EH (cell line): ENCODE results near the gene EFHD2.
"Not testable (repeated sequence)": the region's sequence is repeated elsewhere in the genome, so short reads cannot be mapped to it uniquely, and the experiment has no call there.

Experiments used
- DNase-seq: peaks from one replicate; pipeline ENCODE4 v3.0.0-alpha.2; 2015; ENCODE audit warnings: low read depth

EFHD2 gene, protein sequence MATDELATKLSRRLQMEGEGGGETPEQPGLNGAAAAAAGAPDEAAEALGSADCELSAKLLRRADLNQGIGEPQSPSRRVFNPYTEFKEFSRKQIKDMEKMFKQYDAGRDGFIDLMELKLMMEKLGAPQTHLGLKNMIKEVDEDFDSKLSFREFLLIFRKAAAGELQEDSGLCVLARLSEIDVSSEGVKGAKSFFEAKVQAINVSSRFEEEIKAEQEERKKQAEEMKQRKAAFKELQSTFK

DNA sequence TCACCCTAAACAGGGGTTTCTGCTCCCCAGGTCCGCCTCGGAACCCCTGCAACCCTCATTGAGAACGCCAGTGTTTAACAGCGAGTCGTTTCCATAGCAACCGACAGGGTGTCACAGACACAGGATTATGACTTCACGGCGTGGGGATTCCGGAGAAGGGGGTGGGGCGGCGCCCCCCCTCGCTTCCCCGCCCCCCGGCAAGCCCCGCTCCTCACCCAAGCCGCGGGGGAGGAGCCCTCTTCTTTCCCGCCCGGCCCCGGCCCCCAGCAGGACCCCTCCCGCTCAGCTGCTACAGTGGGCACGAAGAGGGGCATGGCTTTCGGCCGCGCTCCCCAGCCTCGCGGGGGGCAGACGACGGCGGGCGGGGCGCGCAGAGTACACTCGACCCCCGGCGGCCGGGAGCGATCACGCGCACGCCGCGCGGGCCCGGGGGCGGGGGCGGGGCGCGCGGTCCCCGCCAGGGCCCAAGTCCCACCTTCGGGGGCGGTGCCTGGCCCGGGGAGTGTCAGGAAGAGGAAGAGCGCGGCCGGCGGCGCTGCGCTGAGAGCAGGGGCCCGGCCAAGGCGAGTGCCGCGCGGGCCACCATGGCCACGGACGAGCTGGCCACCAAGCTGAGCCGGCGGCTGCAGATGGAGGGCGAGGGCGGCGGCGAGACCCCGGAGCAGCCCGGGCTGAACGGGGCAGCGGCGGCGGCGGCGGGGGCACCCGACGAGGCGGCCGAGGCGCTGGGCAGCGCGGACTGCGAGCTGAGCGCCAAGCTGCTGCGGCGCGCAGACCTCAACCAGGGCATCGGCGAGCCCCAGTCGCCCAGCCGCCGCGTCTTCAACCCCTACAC is at the start of gene EFHD2:
EFHD2 (plus strand) TSS at position 501 of the 835 bp plus-strand sequence; CDS start at position 585, 84 bp downstream.
- peak; percentile 79 for DNase-seq

DNA sequence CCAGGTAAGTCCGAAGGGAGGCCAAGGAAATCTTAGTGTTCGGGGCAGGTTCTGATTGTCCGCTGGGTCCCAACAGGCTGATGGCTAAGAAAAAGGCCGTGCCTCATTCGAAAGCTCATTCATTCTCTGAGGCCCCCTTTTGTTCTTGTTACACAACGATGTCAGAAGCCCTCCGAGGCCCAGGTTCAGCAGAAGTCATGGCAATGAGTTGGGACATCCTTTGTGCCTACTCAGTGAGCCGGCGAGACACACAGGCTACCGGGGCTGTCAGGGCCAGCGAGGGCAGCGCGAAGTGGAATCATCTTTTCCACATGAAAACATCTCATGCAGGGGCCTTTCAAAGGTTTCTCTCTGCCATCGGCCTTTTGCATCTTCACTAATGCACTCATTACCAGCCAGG is 49.0 kb upstream of the EFHD2 start:
- no peak for DNase-seq

DNA sequence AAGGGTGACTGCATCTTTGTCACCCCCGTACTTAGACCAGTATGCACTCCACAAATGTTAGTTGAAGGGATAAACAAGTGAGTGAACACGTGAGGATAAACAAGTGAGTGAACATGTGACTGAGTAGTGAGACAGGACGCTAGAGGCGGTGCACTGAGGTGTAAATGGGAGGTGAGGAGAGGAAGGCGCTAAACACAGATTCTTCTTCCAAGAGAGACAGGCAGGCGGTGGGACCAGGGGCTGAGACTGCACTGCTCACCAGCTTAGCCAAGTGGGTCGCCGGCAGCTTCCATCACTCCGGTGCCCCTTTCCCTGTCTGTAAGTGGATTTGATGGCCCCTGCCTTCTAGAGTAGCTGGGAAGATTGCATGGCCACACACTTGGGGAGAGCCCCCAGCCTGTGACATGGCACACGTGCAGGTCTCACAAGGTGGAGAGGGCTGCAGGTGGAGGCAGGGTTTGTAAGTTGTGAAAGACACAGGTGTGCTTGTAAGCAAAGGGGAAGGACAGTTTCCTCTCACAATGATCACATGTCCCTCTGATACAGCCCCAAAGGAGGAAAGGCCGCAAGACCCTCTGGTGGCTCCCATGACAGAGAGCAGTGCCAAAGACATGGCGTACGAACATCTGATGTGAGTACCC is 47.5 kb upstream of the EFHD2 start:
- DNase-seq, result no peak

DNA sequence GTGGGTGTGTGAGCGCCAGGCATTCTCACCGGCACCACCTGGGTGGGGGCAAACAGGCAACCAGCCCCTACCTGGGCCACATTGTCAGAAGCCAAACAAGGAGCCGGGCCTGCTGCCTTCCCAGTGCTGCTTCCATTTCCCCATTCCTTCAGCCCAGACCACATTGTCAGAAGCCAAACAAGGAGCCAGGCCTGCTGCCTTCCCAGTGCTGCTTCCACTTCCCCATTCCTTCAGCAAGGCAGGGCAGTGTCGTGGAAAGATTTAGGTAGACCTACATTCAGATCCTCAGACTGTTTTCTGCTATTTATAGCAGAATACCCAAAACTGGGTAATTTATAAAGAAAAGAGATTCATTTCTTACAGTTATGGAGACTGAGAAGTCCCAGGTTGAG is 47.0 kb upstream of the EFHD2 start:
- DNase-seq, result no peak

DNA sequence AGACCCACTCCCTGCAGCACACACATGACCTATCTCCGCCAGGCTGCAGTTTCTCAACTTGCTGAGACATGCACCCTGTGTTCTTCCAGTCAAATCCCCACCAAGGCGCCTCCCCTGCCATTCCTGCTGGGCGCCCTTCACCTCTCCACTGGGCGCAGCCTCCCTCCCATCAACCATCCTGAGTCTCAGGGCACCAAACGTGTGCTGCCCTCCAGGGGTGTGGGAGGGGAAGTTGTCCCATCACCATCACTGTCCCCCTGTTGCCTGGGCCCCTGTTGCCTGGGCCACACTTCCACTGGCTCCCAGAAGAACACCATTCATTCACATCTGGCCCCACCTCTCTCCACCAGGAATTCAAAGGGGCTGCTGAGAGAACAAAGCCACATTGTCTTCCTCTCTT is 44.9 kb upstream of the EFHD2 start:
- DNase-seq, result no peak

DNA sequence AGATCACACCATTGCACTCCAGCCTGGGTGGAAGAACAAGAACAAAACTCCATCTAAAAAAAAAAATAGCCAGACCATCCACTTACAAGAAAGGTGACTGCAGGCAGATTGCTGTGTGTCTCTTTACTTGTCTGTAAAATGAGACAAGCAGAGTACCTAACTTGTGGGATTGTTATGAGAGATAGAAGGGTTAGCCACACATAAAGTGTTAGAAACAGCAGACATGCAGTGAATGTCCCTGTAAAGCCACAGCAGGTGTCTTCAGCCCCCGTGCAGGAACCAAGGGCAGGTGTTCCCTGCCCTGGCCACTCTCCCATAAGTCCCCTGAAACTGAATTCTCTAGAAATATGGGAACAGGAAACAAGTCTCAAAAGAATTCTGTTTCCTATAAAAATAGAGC is 40.8 kb upstream of the EFHD2 start:
- DNase-seq, result no peak

DNA sequence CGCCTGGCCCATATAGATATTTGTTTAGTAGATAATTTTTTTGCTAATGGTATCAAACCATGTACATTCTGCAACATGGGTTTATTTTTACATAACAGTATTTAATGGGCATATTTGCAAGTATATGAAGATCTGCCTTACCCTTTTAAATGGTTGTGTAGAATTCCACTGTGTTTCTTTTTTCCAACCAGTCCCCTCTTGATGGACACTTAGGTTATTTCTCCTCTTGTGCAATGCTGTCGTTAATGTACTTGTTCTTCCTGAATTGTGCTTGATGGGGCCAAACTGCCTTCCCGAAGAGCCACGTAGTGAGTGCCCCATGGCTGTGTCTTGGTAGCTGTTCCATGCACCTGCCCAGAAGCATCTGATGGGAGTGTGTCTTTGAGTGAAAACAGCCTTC is 39.4 kb upstream of the EFHD2 start:
- DNase-seq, result no peak

DNA sequence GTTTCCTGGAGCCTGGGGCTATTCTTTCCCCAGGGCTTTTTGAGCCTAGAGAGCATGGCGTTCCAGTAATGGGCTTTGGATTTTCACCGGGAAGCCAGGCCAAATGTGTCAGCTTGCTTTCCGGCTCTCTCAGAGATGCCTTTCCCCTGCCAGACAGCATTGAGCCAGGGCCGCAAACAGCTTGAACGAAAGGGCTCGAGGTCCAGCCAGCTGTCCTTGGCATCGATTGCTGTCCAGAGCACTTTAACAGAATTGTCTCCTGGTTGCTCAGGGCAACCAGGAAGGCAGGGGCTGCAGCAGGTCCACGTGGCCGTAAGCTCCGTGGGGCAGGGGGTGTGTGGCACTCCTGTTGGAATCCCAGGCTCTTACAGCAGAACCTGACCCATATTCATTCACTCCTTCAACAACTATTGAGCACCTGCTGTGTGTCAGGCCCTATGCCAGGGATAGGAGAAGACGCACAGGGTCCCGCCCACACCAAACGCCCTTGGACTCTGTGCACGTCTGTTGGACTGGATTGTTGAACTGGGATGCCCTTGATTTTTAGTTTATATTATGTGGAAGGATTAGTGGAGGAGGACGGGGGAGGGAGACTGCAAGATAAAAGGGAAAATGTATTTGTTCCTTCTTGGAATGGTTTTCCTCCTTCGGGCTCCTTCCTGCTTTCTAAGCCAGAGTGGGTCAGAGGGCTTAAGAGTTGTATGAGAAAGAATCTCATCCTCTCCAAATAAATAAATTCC is 38.7 kb upstream of the EFHD2 start:
- no peak for DNase-seq

DNA sequence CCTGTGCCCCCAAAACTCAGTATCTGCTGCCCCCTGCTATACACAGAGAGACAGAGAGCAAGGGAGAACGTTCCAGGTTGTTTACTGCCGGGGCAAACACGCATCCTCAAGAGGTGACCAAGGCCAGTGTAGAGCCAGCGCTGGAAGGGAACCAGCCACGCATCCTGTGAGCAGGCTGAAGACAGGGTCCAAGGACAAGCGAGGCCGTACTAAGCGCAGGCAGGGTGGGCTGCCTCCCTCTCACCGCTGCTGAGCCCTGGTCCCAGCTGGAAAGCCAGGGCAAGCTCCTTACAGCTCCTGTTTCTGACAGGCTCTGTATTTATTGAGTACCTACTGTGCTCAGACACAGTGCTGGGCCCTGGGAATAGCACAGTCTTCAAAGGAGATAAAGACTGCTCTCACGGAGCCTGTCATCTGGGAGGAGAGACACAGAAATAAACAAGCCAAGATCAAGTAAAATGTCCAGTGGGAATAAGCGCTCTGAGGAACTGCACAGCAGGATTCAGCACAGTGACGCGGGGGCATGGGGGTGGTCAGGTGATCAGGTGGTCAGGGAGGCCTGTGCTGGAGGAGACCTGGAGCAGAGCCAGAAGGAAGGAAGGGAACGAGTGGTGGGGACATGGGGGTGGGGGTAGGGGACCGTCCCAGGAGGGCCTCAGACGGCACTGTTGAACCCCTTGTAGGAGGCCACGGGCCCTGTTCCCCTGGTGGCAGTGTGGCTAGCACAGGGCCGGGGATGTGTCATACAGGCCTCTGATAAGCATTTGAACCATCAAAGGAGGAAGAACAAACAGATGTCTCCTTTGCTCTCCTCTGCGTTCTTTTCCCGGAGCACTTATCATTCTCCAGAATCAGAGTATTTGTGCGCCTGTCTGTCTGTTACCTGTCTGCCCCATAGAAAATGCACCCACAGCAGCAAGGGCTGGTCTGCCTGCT is 37.8 kb upstream of the EFHD2 start:
- DNase-seq, result no peak

DNA sequence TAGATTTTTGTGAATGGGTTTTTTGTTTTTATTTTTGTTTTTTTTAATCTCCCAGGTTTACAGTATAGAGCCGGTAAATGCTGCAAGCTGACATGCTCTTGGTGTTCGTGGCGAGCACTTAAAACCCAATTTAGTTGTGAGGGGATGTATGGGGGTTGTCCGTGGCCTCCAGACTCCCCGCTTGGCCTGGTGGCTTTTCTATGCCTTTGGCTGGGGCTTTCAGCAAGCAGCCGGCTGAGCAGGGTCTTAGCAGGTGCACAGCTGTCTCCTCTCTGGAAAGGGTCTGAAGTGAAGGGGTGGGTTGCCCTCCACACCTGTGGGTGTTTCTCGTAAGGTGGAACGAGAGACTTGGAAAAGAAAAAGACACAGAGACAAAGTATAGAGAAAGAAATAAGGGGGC is 31.0 kb upstream of the EFHD2 start:
- no peak for DNase-seq

DNA sequence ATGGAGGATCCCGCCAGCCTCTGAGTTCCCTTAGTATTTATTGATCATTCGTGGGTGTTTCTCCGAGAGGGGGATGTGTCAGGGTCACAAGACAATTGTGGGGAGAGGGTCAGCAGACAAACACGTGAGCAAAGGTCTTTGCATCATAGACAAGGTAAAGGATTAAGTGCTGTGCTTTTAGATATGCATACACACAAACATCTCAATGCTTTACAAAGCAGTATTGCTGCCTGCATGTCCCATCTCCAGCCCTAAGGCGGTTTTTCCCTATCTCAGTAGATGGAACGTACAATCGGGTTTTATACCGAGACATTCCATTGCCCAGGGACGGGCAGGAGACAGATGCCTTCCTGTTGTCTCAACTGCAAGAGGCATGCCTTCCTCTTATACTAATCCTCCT is 30.5 kb upstream of the EFHD2 start:
- not testable (repeated sequence) for DNase-seq

DNA sequence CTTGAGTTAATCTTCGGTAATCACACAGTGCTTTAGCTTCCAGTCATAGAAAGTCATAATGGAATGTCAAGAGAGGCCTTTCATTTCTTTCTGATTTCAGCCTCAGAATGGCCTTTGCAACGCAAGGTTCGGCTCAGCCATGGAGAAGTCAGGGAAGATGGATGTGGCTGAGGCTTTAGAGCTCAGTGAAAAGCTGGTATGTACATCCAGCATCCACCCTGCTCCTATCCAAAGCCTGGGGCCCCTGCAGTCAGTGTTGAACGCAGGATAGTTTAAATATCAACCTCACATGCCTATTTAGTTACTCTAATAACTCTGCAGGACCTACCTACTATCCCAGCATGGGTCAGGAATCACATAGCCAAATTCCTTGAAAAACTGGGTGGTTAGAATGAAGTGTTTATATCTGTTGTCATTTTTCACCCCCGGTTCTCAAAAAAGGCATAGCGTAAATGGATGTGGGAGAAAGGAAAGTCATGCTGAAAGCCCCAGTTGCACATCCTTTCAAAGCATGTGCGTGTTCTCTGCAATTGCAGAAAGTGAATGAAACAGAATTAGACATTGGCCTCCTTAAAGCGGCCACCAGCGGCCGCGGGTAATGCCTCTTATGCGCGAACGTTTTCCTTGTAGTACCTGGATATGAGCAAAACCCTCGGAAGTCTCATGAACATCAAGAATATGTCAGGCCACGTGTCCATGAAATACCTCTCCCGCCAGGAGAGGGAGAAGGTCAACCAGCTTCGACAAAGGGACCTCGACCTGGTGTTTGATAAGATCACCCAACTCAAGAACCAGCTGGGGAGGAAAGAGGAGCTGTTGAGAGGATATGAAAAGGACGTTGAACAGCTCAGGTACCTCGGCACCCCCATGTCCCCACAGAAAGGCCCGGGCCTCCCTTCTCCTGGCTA is 28.8 kb upstream of the EFHD2 start:
- no peak for DNase-seq

DNA sequence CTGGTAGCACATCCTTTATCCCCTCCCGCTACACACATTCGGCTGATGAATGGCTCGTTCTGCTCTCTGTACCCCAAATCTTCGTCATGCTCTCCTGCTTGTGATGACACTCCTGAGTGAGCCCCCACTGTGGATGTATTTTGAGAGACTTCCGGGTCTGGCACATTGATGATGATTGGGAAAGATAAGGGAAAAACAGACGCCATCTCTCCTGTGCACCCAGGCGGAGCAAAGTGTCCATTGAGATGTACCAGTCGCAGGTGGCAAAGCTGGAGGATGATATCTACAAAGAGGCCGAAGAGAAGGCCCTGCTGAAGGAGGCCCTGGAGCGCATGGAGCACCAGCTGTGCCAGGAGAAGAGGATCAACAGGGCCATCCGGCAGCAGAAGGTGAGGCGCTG is 27.9 kb upstream of the EFHD2 start:
- no peak for DNase-seq

DNA sequence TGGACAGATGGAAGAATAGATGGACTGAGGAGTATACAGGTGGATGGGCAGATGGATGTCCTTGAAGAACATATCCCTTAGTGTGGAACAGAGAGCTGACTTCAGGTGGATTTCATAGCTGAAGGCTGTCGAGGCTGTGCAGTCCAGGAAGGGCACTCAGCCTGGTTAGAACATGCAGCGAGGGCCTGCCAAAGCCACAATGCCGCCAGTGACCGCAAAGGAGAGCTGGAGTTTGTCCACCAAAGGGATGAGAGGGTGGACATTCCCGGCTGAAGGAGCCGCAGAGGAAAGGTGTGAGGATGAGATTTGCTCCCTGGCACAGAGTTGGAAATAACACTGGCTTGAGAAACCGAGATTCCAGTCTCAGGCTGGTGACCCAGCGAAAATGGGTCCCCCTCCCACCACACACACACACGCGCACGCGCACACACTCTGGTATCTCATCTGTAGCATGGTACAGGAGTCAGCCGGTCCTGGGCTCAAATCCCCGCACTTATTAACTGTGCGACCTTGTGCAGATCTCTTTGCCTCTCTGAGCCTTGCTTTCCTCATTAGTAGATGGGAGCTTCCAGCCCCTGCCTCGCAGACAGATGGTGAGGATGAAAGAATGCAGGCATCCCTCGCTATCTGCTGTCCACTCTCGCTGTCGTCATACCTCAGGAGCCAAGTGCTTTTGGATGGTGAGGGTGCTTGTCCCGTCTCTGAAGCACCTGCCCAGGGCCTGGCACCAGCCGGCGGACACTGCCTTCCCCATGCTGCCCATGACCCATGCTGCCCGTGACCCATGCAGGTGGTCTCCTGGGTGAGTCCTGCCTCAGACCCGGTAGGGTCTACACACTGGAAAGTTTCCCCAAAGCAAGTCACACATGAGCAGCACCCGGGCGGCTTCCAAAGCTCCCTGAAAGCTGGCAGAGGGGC is 26.8 kb upstream of the EFHD2 start:
- no peak for DNase-seq

DNA sequence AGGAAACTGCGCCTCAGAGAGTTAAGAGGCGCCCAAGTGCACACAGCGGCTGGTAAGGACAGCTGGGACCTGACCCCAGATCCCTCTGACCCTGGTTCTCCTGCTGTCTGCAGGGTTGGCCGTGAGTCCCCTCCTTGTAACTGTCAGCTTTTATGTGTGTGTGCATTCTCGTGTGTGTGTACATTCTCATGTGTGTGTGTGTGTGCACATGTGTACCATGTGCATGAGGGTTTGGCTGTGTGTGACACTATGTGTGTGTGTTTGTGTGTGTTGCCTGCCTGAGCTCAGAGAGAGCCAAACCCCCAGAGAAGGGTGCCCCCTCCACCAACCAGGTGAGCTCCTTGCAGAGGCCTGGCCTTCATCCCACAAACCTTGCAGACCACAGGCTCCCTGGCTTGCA is 25.9 kb upstream of the EFHD2 start:
- no peak for DNase-seq

DNA sequence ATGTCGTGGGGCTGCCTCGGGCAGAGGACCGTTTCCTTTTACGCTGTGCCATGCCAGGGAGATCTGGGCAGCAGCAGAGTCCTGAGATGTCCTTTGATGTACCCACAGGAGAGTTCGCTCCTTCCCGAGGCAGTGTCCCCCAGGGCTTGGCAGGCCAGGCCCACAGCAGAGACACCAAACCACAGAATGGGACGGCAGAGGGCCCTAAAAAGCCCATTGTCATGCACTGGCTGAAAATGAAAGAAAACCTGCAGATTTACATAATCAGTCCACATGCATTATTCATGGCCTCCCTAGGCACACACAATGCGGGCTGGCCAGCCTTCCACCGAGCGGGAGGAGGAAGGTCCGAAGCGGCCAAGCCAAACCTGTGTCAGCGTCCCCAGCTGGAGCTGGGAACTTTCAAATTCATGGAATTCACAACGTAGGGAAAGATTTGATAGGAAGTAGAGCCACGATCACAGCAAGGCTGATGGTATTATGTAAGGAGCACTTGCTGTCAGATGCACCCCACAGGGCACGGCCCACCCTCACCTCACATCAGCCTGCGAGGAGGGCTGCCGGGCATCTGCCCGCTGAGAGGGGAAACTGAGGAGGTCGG is 25.3 kb upstream of the EFHD2 start:
- peak; percentile 27 for DNase-seq

DNA sequence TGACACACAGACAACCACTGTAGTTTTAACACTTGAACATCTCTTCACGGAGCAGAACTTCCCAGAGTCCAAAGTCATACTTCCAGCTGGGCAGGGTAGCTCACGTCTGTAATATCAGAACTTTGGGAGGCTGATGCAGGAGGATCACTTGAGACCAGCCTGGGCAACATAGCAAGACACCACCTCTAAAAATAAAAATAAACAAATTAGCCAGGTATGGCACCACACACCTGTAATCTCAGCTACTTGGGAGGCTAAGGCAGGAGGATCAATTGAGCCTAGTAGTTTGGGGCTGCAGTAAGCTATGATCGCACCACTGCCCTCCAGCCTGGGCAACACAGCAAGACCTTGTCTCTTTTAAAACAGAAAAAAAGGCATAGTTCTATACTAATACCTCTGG is 24.3 kb upstream of the EFHD2 start:
- DNase-seq, result no peak

DNA sequence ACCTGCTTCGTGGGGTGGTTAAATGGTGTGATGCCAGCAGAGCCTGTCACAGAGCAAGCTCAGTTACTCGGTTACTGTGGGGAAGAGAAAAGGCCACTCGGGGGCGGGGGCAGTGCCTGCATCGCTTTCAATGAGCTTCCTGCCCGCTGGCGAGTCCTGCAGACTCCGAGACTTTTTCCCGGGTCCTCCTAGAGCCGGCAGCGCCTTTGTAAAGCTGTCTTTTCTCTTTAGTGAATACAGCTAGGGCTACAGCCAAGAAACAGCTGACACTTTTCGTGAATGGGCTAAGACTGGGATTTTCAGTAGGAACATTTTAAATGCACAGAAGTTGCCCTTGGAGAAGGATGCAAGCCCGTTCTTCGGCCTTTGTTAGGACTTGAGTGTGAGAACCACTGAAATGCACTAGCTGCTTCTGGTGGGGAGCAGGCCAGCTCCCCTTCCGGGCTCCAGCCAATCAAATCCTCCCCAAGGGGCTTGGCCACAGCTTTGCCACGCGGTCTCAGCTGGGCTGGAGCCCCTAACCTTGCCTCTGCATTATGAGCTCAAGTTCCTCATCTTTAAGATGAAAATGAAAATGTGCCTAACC is 23.4 kb upstream of the EFHD2 start:
- DNase-seq, result peak; percentile 15
